Neural cell (in vitro differentiated cells): Measurements from ENCODE around the gene DNAH8. TPM values are rescaled to one million over a fixed set of nuclear protein-coding genes. Genes with fewer than 3 reads are reported as not detected.

Experiments
- H2AFZ ChIP-seq: fragments of 200-600, 300-800 bp; sonication (generic), shearing (Covaris generic); 2 replicates; pipeline ENCODE4 v1.6.0; 2014; ENCODE audit warnings: low read depth, mild to moderate bottlenecking, antibody characterized with exemption, low read length, moderate library complexity
- H3F3A ChIP-seq: fragments of 200-600 bp; shearing (Covaris generic); 2 replicates; pipeline ENCODE4 v1.6.1; 2016; ENCODE audit warnings: mild to moderate bottlenecking, moderate library complexity, mixed read lengths, antibody characterized with exemption, low read length; ENCODE audit not compliant: insufficient read depth, poor library complexity, severe bottlenecking
- H3K27ac ChIP-seq: fragments of 200-600, 300-800 bp; sonication (generic), shearing (Covaris generic); 2 replicates; pipeline ENCODE4 v1.5.1; 2014; ENCODE audit warnings: mild to moderate bottlenecking, low read length, moderate library complexity
- H3K27me3 ChIP-seq: fragments of 300-800, 200-600 bp; sonication (generic), shearing (Covaris generic); 2 replicates; pipeline ENCODE4 v1.6.0; 2014; ENCODE audit warnings: mild to moderate bottlenecking, low read depth, low read length, moderate library complexity; ENCODE audit not compliant: insufficient read depth
- H3K36me3 ChIP-seq: fragments of 300-800, 200-600 bp; sonication (generic), shearing (Covaris generic); 2 replicates; pipeline ENCODE4 v1.5.1; 2014; ENCODE audit warnings: mild to moderate bottlenecking, antibody characterized with exemption, low read length, moderate library complexity; ENCODE audit not compliant: insufficient read depth
- H3K4me2 ChIP-seq: fragments of 300-800, 200-600 bp; sonication (generic), shearing (Covaris generic); 2 replicates; pipeline ENCODE4 v1.6.0; 2014; ENCODE audit warnings: mild to moderate bottlenecking, low read length
- H3K4me3 ChIP-seq: fragments of 300-800, 200-600 bp; sonication (generic), shearing (Covaris generic); 2 replicates; pipeline ENCODE4 v1.5.1; 2014; ENCODE audit warnings: mild to moderate bottlenecking, low read length, moderate library complexity
- H3K79me2 ChIP-seq: fragments of 200-600 bp; shearing (Covaris generic); replicated peaks from 2 replicates; pipeline ENCODE4 v1.6.0; 2014; ENCODE audit warnings: mild to moderate bottlenecking, low read length, moderate library complexity; ENCODE audit not compliant: insufficient read depth
- H3K9ac ChIP-seq: fragments of 300-800, 200-600 bp; sonication (generic), shearing (Covaris generic); 2 replicates; pipeline ENCODE4 v1.6.1; 2016; ENCODE audit warnings: mild to moderate bottlenecking, low read length, mixed read lengths
- H3K9me2 ChIP-seq: fragments of 200-600 bp; shearing (Covaris generic); 2 replicates; pipeline ENCODE4 v1.6.1; 2016; ENCODE audit warnings: mild to moderate bottlenecking, low read length, mixed read lengths; ENCODE audit not compliant: insufficient read depth
- H3K9me3 ChIP-seq: fragments of 200-600, 300-800 bp; sonication (generic), shearing (Covaris generic); 2 replicates; pipeline ENCODE4 v1.6.1; 2016; ENCODE audit warnings: mild to moderate bottlenecking, mixed run types, low read length, moderate library complexity, mixed read lengths
- H4K20me1 ChIP-seq: fragments of 200-600 bp; shearing (Covaris generic); 2 replicates; pipeline ENCODE4 v1.6.1; 2016; ENCODE audit warnings: mild to moderate bottlenecking, mixed run types; ENCODE audit not compliant: insufficient read depth
- CTCF ChIP-seq: fragments of 450-650 bp; IDR thresholded peaks from 2 replicates; pipeline ENCODE4 v1.5.1; 2014; ENCODE audit warnings: antibody characterized with exemption, mild to moderate bottlenecking, moderate library complexity; ENCODE audit not compliant: poor library complexity, severe bottlenecking
- EP300 ChIP-seq: fragments of 450-650 bp; conservative IDR thresholded peaks from 2 replicates; pipeline ENCODE4 v1.6.1; 2014; ENCODE audit warnings: antibody characterized with exemption, mild to moderate bottlenecking, moderate library complexity; ENCODE audit not compliant: poor library complexity, severe bottlenecking
- EZH2 ChIP-seq: fragments of 200-600, 300-800 bp; shearing (Covaris generic), sonication (generic); IDR thresholded peaks from 2 replicates; pipeline ENCODE4 v1.6.1; 2014; ENCODE audit warnings: antibody characterized with exemption, low read length, borderline replicate concordance, mild to moderate bottlenecking; ENCODE audit not compliant: insufficient read depth, poor library complexity, severe bottlenecking
- MXI1 ChIP-seq: fragments of 450-650 bp; conservative IDR thresholded peaks from 2 replicates; pipeline ENCODE4 v1.6.1; 2014; ENCODE audit warnings: antibody characterized with exemption, mild to moderate bottlenecking; ENCODE audit not compliant: poor library complexity, severe bottlenecking
- POLR2AphosphoS5 ChIP-seq: IDR thresholded peaks from 2 replicates; pipeline ENCODE4 v1.6.1; 2012
- RAD21 ChIP-seq: fragments of 450-650 bp; conservative IDR thresholded peaks from 2 replicates; pipeline ENCODE4 v1.6.1; 2014; ENCODE audit warnings: antibody characterized with exemption, mild to moderate bottlenecking, moderate library complexity
- SMC3 ChIP-seq: fragments of 450-650 bp; conservative IDR thresholded peaks from 2 replicates; pipeline ENCODE4 v1.6.1; 2014; ENCODE audit warnings: antibody characterized with exemption, mild to moderate bottlenecking, moderate library complexity; ENCODE audit not compliant: poor library complexity
- TAF1 ChIP-seq: IDR thresholded peaks from 2 replicates; pipeline ENCODE4 v1.6.1; 2012; ENCODE audit warnings: low read depth
- polyA plus RNA-seq: library from polyadenylated mRNA; depleted of rRNA; stranded (reverse); fragments of >200 nt; gene quantifications from 2 replicates; pipeline ENCODE4 v1.2.3, GENCODE V29; 2014
- TF ChIP-seq, protein P1 (sequence below): IDR thresholded peaks from 2 replicates; pipeline ENCODE4 v1.6.1; 2012; ENCODE audit warnings: borderline replicate concordance

The DNAH8 gene
- polyA plus RNA-seq, 1 donor from 2014 or later: 0.07 TPM

DNA sequence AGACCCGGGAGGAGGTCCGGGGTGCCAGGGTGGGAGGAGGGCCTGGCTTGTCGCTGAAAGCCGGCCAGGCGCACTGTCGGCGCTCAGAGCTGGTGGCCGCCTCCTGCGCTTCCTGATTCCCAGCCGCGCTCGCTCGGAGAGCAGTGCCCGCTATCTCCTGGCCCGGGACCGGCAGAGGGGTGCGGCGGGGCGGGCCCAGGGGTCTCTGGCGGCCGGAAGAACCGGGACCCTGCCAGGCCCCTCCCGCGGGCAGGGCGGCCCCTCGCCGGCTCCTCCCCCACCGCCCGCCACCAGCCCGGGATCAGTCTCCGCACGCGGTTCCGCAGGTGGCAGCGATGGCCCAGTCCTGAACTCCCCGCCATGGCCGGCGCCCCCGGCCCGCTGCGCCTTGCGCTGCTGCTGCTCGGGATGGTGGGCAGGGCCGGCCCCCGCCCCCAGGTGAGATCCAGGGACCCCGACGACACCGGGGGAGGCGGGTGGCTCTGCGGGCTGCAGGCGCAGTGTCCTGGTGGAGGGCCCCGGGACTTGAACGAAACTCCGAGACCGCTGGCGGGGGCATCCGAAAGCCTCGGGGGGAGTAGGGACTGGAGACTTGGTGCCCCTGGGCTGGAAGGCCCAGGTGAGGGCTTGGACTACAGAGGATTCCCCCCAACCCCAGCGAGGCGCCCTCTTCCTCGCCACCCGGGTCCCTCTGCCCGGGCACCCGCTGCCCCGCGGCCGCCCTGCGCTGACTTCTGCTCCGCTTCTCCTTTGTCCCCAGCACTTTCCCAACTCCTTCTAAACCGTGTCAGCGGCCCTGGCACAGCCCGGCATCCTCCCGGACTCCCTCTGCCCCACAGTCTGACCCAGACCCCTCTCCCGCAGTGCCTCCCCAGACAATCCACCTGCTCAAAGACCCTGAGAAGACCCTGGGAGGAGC is 333.6 kb downstream of the DNAH8 start, which contains the start of gene GLP1R:
Gene GLP1R, plus strand, starts transcription at position 301 of the 919 bp plus-strand sequence. Its CDS starts 60 bp downstream, at position 361.
- H3K36me3 ChIP-seq: no peaks in the 10 kb centered on the region
- no peaks in the 10 kb centered on the region for H3K9me2 ChIP-seq
- H3K4me2 ChIP-seq: no peak within 1 kb of the TSS
- H3K4me3 ChIP-seq: peak within 1 kb of the TSS; percentile 59
- no peaks in the 10 kb centered on the region for H3F3A ChIP-seq
- H4K20me1 ChIP-seq: no peaks in the 10 kb centered on the region
- no peak within 1 kb of the TSS for H3K9ac ChIP-seq
- H3K79me2 ChIP-seq: no peaks in the 10 kb centered on the region
- peaks cover 47% of the 10 kb centered on the region for H3K27me3 ChIP-seq
- no peaks in the 10 kb centered on the region for H3K9me3 ChIP-seq
- TF ChIP-seq POLR2AphosphoS5 (no peak), CTCF (no peak), MXI1 (no peak), RAD21 (no peak), EZH2 (peak; percentile 36)
- TF ChIP-seq, protein P1, sequence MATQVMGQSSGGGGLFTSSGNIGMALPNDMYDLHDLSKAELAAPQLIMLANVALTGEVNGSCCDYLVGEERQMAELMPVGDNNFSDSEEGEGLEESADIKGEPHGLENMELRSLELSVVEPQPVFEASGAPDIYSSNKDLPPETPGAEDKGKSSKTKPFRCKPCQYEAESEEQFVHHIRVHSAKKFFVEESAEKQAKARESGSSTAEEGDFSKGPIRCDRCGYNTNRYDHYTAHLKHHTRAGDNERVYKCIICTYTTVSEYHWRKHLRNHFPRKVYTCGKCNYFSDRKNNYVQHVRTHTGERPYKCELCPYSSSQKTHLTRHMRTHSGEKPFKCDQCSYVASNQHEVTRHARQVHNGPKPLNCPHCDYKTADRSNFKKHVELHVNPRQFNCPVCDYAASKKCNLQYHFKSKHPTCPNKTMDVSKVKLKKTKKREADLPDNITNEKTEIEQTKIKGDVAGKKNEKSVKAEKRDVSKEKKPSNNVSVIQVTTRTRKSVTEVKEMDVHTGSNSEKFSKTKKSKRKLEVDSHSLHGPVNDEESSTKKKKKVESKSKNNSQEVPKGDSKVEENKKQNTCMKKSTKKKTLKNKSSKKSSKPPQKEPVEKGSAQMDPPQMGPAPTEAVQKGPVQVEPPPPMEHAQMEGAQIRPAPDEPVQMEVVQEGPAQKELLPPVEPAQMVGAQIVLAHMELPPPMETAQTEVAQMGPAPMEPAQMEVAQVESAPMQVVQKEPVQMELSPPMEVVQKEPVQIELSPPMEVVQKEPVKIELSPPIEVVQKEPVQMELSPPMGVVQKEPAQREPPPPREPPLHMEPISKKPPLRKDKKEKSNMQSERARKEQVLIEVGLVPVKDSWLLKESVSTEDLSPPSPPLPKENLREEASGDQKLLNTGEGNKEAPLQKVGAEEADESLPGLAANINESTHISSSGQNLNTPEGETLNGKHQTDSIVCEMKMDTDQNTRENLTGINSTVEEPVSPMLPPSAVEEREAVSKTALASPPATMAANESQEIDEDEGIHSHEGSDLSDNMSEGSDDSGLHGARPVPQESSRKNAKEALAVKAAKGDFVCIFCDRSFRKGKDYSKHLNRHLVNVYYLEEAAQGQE: no peak
- H3K27ac ChIP-seq: no peak within 1 kb of the TSS
- no peak within 1 kb of the TSS for H2AFZ ChIP-seq

DNA sequence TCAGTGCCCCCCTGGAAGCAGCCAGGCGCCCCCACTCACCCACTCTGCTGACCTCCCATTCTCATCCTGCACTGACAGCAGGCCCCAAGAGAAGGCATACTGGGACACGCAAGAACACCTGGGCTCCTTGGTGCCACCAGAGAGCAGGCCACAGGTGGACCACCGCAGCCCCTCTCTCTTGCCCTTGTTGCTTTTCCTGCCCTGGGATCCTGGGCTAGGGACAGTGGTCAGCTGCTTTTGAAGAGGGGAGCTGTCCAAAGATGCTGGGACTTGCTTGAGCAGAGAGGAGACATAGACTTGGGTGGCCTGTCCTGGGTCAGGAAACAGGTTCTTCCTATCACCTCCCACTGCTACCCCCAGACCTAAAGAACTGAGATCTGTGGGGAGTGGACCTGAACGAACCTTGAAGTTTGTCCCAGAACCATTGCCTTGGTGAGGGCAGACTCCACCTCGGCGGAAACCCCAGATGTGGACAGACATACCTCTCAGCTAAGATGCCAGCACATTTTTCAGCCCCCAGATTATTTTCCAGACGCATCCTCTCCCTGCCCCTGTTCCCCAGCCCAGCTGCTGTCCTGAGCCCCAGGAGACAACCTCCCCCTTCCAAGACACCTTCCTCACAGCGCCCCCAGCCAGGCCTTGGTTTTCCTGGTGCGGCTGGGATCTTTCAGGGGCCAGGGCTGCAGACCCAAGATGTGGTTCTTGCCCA is 334.6 kb downstream of the DNAH8 start:
- Histone ChIP-seq H3K9me2 (no peaks in the 10 kb centered on the region), H3K36me3 (no peaks in the 10 kb centered on the region), H3K27me3 (peaks cover 47% of the 10 kb centered on the region), H3K27ac (no peak overlapping the region), H2AFZ (no peak overlapping the region), H3K4me2 (no peak overlapping the region), H3K9ac (no peak overlapping the region), H3K79me2 (no peaks in the 10 kb centered on the region), H3K4me3 (no peak overlapping the region), H4K20me1 (no peaks in the 10 kb centered on the region), H3K9me3 (no peaks in the 10 kb centered on the region), H3F3A (no peaks in the 10 kb centered on the region)
- TF ChIP-seq SMC3 (no peak), TAF1 (no peak), POLR2AphosphoS5 (no peak), RAD21 (no peak), EP300 (no peak), MXI1 (no peak), CTCF (no peak), EZH2 (no peak)
- TF ChIP-seq, protein P1: no peak
